Measurements from ENCODE around the gene EIF2D. TPM values are rescaled to one million over a fixed set of nuclear protein-coding genes. Genes with fewer than 3 reads are reported as not detected.
A peak's percentile ranks its signal among the peaks of the same experiment; 100 is the strongest.

EIF2D gene
- total and polyA plus RNA-seq, 2 of the 13 experiments (the other 11 are each of a cell fraction or from before 2014, with no cell fraction given): 45.1 to 64.9 TPM

GRCh38 chr1:206556047-206556749, 56.1 kb downstream of the EIF2D start (continued):
- TF ChIP-seq ZNF710 (CRISPR knock-in tag; IDR thresholded peaks at IDR 0.05; ENCODE audit: borderline replicate concordance): no peak; the same call in 1 of the 2 replicates
- peak; percentile 53; the same call in 1 of the 2 replicates for TF ChIP-seq MLX (CRISPR knock-in tag; IDR thresholded peaks at IDR 0.05)
- no peak for TF ChIP-seq HOXA7 (CRISPR knock-in tag; IDR thresholded peaks at IDR 0.05)
- peak; percentile 96 for TF ChIP-seq ARNTL (CRISPR knock-in tag; IDR thresholded peaks at IDR 0.05)
- TF ChIP-seq CEBPZ (IDR thresholded peaks at IDR 0.05; ENCODE audit: low read length): no peak
- no peak for TF ChIP-seq GPBP1L1 (CRISPR knock-in tag; IDR thresholded peaks at IDR 0.05)
- no peak for TF ChIP-seq ZSCAN30 (CRISPR knock-in tag; IDR thresholded peaks at IDR 0.05)
- no peak for TF ChIP-seq ZNF251 (CRISPR knock-in tag; IDR thresholded peaks at IDR 0.05)
- TF ChIP-seq GABPB1 (CRISPR knock-in tag; IDR thresholded peaks at IDR 0.05): no peak
- no peak for TF ChIP-seq ZNF451 (CRISPR knock-in tag; IDR thresholded peaks at IDR 0.05)
- no peak for TF ChIP-seq TOE1 (CRISPR knock-in tag; IDR thresholded peaks at IDR 0.05)
- no peak for TF ChIP-seq ZNF503 (CRISPR knock-in tag; IDR thresholded peaks at IDR 0.05)
- no peak for TF ChIP-seq ZNF816 (CRISPR knock-in tag; IDR thresholded peaks at IDR 0.05; ENCODE audit: borderline replicate concordance)
- TF ChIP-seq ZNF773 (CRISPR knock-in tag; IDR thresholded peaks at IDR 0.05; ENCODE audit: borderline replicate concordance): no peak
- no peak for TF ChIP-seq NFIB (CRISPR knock-in tag; IDR thresholded peaks at IDR 0.05; ENCODE audit: borderline replicate concordance)
- TF ChIP-seq FOXA3 (CRISPR knock-in tag; IDR thresholded peaks at IDR 0.05): peak; percentile 81
- no peak for TF ChIP-seq ZNF800 (CRISPR knock-in tag; IDR thresholded peaks at IDR 0.05)
